Keratinocyte (primary cell): ENCODE measurements around the gene GLG1.

Experiments
- CTCF ChIP-seq, 3 experiments: IDR thresholded peaks in 1 of 3; conservative IDR thresholded peaks in 1 of 3; optimal IDR thresholded peaks in 1 of 3; 2 replicates in 2 of 3; 3 replicates in 1 of 3; pipeline versions ENCODE3 to v1.5.1; 2011; ENCODE audit warnings: low read length in 3 of 3, mild to moderate bottlenecking in 3 of 3, moderate library complexity in 2 of 3, control low read depth in 1 of 3, inconsistent platforms in 1 of 3; ENCODE audit not compliant: insufficient read depth in 2 of 3; ENCODE audit errors: extremely low read depth in 1 of 3
- EZH2 ChIP-seq: IDR thresholded peaks from one replicate; pipeline ENCODE4 v1.6.1; 2012; ENCODE audit warnings: inconsistent platforms, mild to moderate bottlenecking, low read length, moderate library complexity

GRCh38 chr16:74586948-74587347, 20.0 kb downstream of the GLG1 start:
- TF ChIP-seq CTCF (optimal IDR thresholded peaks at IDR 0.05 in 1 of 3, IDR thresholded peaks at IDR 0.05 in 1 of 3, conservative IDR thresholded peaks at IDR 0.05 in 1 of 3; ENCODE audit: extremely low read depth in 1 of 3, insufficient read depth in 2 of 3, low read length in 3 of 3), result no peak
- TF ChIP-seq EZH2, result no peak
